GM21360 (cell line): ENCODE results near the gene LRRC75B.

Experiments used
- ATAC-seq: cut with Tn5 transposase; IDR thresholded peaks from one replicate; pipeline ENCODE4 v1.9.1; 2021; ENCODE audit warnings: mild to moderate bottlenecking, moderate library complexity; ENCODE audit not compliant: unreplicated experiment

The LRRC75B gene

GRCh38 chr22:24587948-24588347 lies 4.9 kb downstream of the LRRC75B start:
- no peak for ATAC-seq

DNA sequence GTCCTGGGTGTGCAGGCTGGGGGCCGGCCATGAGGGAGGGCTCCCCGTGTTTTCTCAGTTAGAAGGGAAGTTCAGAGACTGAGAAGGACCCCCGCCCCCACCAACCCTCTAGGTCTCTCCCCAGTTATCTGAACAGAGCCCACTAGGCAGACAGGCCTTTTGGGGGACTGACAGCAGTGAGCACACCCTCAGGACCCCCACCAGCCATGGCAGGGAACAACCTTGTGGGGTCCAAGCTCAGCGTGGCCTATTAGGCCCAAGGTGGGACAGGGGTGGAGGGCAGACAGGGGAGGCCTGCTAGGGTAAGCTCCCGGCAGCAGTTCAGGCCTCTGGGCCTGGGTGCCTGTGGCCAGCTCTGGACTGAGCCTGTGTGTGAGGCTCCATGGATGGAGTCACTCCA lies 5.6 kb downstream of the LRRC75B start:
- no peak for ATAC-seq

GRCh38 chr22:24585927-24586546 lies 6.8 kb downstream of the LRRC75B start:
- ATAC-seq = no peak

DNA sequence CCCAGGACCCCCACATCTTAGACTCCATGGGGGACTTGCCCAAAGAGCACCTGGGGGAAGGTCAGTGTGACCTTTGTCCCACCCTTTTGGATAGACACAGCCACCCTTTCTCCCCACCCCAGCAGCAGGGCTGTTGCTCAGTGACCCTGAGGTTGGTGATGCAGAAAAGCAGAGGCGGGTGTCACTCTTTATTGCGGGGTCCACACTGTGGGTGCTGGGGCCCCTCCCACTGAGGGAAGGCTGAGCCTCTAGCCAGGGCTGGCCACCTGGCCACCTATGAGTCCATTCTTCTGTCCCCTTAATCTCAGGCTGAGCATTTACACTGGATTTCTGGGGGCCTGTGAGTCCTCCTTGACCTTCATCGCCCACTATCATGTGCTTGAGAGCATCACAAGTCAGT lies 7.4 kb downstream of the LRRC75B start:
- no peak for ATAC-seq

DNA sequence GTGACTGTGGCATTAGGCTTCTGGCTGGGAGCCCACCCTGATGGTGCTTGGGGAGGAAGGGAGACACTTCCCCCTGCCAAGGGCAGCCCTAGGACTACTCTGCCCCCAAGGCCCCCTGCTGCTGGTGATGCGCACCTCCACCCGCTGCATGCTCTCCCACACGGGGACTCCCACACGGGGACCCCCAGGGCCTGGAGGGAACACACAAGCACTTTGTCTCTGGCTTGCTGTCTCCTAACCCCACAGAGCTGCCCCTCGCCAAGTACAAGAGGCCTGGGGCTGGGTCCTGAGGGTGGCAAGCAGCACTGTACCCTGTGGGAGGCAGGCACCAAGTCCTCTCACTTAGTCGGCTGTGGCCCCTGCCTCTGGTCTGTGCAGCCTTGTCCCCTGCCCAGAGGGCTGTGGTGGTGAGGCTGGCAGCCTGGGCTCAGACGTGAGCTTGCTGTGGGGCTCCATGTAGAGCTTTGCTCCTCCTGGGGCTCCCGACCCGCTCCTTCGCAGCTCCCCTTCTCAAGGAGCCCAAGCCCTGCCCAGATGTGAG lies 7.9 kb downstream of the LRRC75B start:
- no peak for ATAC-seq

- no peak for ATAC-seq
Measured at GRCh38 chr22:24584166-24584790, 8.6 kb downstream of the LRRC75B start.

- no peak for ATAC-seq
Measured at GRCh38 chr22:24583221-24584165, 9.4 kb downstream of the LRRC75B start.

DNA sequence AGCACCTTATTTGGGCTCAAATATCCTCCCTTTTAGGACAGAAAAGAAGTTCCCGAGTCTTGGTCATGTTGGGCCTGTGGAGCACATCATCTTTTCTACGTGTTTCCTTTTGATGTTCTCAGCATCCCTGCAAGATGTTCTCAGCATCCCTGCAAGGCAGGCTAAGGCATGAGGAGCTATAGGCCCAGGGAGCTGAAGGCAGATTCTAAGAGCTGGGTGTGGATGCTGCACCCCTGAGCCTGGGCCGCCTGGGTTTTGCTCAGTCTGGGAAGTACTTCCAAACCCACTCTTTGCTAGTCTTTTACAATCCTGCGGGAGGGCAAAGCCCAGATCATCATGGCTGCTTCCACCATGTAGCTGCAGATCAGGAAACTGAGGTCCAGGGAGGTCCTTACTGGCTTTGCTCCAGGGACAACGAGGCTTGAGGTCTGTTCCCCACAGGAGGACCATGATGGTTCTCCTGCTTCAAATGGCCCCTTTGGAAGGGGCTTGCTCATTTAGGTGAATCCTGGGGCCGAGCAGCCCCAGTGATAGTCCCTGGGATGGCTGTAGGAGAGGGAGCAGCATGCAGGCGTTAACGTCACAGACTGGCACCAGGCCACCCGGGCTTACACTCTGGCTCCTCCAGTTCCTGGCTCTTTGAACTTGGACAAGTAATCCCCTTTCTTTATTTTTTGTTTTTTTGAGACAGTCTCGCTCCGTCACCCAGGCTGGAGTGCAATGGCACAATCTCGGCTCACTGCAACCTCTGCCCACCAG lies 10.6 kb downstream of the LRRC75B start:
- ATAC-seq = no peak

DNA sequence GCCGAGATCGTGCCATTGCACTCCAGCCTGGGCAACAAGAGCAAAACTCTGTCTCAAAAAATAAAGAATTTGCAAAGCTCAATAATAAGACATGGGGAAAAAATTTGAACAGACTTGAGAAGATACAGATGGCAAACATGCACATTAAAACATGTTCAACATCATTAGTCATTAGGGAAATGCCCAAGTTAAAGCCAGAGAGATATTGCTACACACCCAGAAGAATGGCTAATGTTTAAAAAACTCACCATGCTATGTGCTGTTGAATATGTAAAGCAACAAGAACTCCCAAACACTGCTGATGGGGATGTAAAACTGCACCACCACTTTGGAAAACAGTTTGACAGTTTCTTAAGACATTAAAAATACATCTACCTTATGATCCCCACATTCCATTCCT lies 12.6 kb downstream of the LRRC75B start:
- ATAC-seq = no peak

GRCh38 chr22:24579258-24579601 lies 13.6 kb downstream of the LRRC75B start:
- ATAC-seq = no peak

DNA sequence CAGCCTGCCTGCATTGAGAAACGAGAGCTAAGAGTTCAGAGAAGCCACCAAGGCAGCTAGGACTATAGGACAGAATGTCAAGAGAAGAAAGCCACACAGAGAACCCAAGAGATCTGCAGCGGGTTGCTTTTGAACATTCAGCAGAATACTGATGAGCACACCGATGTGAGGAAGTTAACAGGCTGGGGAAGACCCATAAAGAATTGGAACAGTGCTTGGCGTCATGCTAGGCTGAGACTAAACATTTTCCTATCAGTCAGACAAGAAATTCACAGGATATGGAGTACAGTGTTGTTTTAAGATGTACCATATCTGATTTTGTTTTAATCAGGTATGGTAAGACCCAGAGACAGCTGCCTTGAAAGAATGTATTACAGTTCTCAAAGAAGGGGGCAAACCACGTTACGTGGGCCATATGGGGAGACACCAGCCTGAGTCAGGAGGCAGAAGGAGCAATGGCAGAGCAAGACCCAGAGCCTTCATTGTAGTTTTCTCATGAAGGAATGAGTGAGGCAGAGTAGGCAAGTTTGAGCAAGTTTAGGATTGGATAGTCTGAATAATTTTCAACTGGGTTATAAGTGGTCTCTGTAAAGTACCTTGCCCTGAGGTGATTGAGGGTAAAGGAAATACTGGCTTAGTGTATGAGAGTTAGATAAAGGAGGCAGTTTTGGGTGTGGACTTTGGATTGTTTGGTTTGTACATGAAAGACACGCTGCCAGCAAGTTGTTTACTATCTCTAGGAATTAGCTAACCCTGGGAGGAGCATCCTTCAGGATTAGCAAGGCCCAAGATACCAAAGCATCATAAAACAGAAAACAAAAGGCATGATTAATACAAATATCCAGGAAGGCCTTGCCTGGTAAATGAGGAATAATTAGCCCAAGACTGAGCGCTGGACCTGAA lies 14.3 kb downstream of the LRRC75B start:
- ATAC-seq = no peak

DNA sequence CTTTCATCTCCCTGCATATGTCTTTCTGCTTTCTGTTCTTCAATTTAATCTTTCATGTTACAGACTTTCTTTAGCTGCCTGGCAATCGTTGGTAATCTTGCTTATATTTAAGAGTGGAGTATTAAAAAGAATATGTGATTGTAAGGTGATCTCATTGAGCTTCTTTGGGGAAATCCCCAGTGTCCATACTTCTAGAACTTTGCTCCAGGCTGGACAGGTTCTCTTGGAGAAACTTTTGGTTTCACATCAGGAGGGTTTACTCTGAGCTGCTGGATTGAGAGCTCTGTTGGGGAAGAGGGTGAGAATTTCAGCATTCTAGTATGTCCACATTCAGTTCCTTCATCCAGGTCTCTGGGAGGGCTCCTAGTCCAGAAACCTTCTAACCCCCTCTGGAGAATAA lies 16.1 kb downstream of the LRRC75B start:
- ATAC-seq = no peak

GRCh38 chr22:24571266-24571665 lies 21.6 kb downstream of the LRRC75B start:
- no peak for ATAC-seq

- ATAC-seq = no peak
Measured at GRCh38 chr22:24567668-24568067, 25.2 kb downstream of the LRRC75B start.

GRCh38 chr22:24566899-24567511 lies 25.9 kb downstream of the LRRC75B start:
- no peak for ATAC-seq

DNA sequence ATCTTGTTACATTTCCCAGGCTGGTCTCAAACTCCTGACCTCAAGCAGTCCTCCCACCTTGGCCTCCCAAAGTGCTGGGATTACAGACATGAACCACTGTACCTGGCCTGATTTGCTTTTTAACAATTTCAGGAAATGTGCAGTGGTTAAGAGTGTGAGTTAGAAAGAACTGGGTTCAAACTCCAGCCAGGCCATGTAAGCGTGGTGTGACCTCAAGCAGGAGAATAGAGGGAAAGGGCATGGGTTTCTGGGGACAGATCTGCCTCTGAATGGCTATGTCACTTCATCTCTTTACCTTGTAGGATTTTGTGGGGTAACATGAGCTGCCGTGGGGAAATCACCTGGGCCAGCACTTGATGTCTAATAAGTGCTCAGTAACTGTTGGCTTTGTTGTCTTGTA lies 27.8 kb downstream of the LRRC75B start:
- no peak for ATAC-seq

GRCh38 chr22:24564376-24565058 lies 28.4 kb downstream of the LRRC75B start:
- no peak for ATAC-seq

DNA sequence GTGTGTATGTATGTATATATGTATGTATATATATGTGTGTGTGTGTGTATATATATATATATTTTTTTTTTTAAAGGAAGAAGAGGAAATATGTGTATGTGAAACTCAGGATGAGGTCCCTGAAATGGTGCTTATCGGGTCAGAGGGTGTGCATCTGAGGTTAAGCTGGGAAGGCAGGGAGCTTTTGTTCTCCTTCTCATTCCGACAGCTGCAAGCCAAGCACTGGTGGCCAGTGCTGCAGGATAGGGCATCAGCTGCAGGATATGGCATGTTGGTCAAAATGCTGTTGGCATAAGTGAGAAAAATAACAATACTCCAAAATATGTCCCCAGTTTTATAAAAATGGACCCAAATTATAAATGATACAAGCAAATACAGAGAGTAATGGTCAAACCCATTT lies 29.6 kb downstream of the LRRC75B start:
- ATAC-seq = no peak

- no peak for ATAC-seq
Measured at GRCh38 chr22:24559471-24559870, 33.4 kb downstream of the LRRC75B start.
